Measurements from ENCODE around the gene TRPT1.

Gene TRPT1

GRCh38 chr11:64206457-64207255, 19.3 kb downstream of the TRPT1 start, which contains the start of gene FERMT3:
Gene FERMT3 (plus strand): TSS chr11:64206721. CDS start chr11:64207365, 644 bp downstream.
- peak; percentile 88 for DNase-seq

- peak; percentile 82 for DNase-seq
Observed at GRCh38 chr11:64204464-64204989, 21.5 kb downstream of the TRPT1 start.

GRCh38 chr11:64204080-64204440, 21.9 kb downstream of the TRPT1 start:
- DNase-seq: no peak

- no peak for DNase-seq
Observed at GRCh38 chr11:64203421-64204079, 22.4 kb downstream of the TRPT1 start.

GRCh38 chr11:64202992-64203391, 23.0 kb downstream of the TRPT1 start:
- no peak for DNase-seq

- DNase-seq: no peak
Observed at GRCh38 chr11:64201543-64201942, 24.4 kb downstream of the TRPT1 start.

GRCh38 chr11:64198511-64198910, 27.5 kb downstream of the TRPT1 start:
- no peak for DNase-seq

- DNase-seq: no peak
Observed at GRCh38 chr11:64196626-64197025, 29.4 kb downstream of the TRPT1 start.

GRCh38 chr11:64192434-64192833, 33.6 kb downstream of the TRPT1 start:
- DNase-seq: no peak

- DNase-seq: peak; percentile 81
Observed at GRCh38 chr11:64186492-64187165, 39.4 kb downstream of the TRPT1 start.

- DNase-seq: peak; percentile 99
Observed at GRCh38 chr11:64185693-64186491, 40.1 kb downstream of the TRPT1 start, which contains the start of gene STIP1. Gene STIP1 (plus strand): TSS chr11:64186171. CDS start chr11:64186262, 91 bp downstream.

- no peak for DNase-seq
Observed at GRCh38 chr11:64185175-64185692, 40.8 kb downstream of the TRPT1 start.

GRCh38 chr11:64183890-64184289, 42.1 kb downstream of the TRPT1 start:
- no peak for DNase-seq

- DNase-seq: peak; percentile 73
Observed at GRCh38 chr11:64181506-64182411, 44.2 kb downstream of the TRPT1 start.

GRCh38 chr11:64180891-64181290, 45.1 kb downstream of the TRPT1 start:
- DNase-seq: no peak

GRCh38 chr11:64178951-64179639, 46.9 kb downstream of the TRPT1 start:
- DNase-seq: no peak

- DNase-seq: no peak
Observed at GRCh38 chr11:64178203-64178602, 47.8 kb downstream of the TRPT1 start.

- no peak for DNase-seq
Observed at GRCh38 chr11:64176751-64177150, 49.2 kb downstream of the TRPT1 start.
